GM12891 (cell line): ENCODE data around the gene SRGAP1.

ENCODE experiments used
- PAX5 ChIP-seq: IDR thresholded peaks from 2 replicates; pipeline ENCODE4 v1.6.1; 2011; ENCODE audit warnings: low read length, moderate library complexity, mild to moderate bottlenecking; ENCODE audit not compliant: insufficient read depth, severe bottlenecking
- POLR2A ChIP-seq: IDR thresholded peaks from 2 replicates; pipeline ENCODE4 v1.6.1; 2011; ENCODE audit warnings: low read depth, low read length, control low read depth
- POLR2AphosphoS5 ChIP-seq: IDR thresholded peaks from 2 replicates; pipeline ENCODE4 v1.6.1; 2011; ENCODE audit warnings: low read depth, low read length, control low read depth
- SPI1 ChIP-seq: IDR thresholded peaks from 2 replicates; pipeline ENCODE4 v1.6.1; 2011; ENCODE audit warnings: low read depth, low read length, control low read depth
- TAF1 ChIP-seq: IDR thresholded peaks from 2 replicates; pipeline ENCODE4 v1.6.1; 2011; ENCODE audit warnings: low read depth, low read length, control low read depth

- TF ChIP-seq POLR2A (no peak), POLR2AphosphoS5 (no peak), TAF1 (no peak), SPI1 (no peak), PAX5 (no peak)
Observed at GRCh38 chr12:64083285-64084210, 239.0 kb downstream of the SRGAP1 start.
